Activated CD4-positive, alpha-beta T cell treated with anti-CD3 and anti-CD28 coated beads, Interleukin-2, Interleukin-4, amounts not matched to agents 100 ng/mL and 50 ng/mL, durations not matched to agents 16 hours and 8 hours (primary cell): Measurements from ENCODE around the gene PLA2G4D.

Experiments
- DNase-seq: peaks from one replicate; pipeline ENCODE4 v3.0.0-alpha.2; 2020; ENCODE audit warnings: low spot score

PLA2G4D gene

DNA sequence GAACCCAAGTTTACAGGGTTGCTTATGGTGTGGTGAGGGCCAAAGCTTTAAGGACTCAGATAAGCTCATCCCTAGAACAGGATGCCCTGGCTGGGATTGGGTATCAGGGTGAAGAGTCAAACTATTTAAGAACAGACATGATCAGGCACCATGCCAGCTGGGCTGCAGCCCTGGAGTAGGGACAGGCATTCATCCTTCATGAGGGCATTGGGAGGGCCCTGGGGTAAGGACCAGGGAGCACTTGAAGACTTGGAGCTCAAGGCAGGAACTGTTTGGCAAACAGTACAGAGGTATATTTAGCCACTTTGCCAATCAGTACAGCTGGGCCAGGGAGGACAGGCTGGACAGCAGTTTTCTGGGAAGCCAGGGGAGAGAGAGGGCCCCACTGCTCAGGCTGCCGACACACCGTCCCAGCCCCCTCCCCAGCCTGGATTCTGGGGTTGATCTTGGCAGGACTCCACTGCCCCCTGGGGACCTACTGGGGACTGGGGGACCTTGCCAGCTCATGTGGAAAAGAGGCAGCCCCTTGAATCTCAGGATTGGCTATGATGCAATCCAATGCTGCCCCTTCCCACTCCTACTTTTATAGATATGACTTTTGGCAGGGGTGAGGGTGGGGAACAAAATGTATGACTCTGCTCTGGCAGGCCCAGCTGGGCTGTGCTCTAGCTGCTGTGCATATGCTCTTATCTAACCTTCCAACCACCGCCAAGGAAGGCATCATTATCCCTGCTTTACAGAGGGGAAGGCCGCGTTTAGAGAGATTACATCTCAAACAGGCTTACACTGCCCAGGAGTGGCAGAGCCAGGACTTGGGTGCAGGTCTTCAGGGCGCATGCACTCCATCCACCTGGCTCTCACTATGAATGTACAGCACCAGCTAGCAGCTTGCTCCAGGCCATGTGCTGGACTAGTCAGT lies 75.8 kb downstream of the PLA2G4D start:
- DNase-seq = no peak
